BJ (cell line): ENCODE data around the gene EFCAB5. TPM values are rescaled to one million over a fixed set of nuclear protein-coding genes. Genes with fewer than 3 reads are reported as not detected.
"Not testable (repeated sequence)": the region's sequence is repeated elsewhere in the genome, so short reads cannot be mapped to it uniquely, and the experiment has no call there.

Experiments
- CTCF ChIA-PET: fragments of 350-600 bp; formaldehyde crosslinking; extraction: SDS; loops from one replicate; lab custom pipeline; 2021; ENCODE audit warnings: antibody characterized with exemption, inconsistent platforms; lab: Yijun Ruan, JAX
- POLR2A ChIA-PET: fragments of 300-600 bp; sonication (Branson Sonifier 250); formaldehyde crosslinking; extraction: SDS; loops from one replicate; lab custom pipeline; 2021; ENCODE audit warnings: antibody characterized with exemption; lab: Charles Lee
- DNase-seq: peaks from one replicate; pipeline ENCODE4 v3.0.0-alpha.2; 2011; ENCODE audit warnings: low read depth
- H3K27me3 ChIP-seq: 2 replicates; pipeline ENCODE4 v1.6.0; 2011; ENCODE audit warnings: low read length; ENCODE audit not compliant: control insufficient read depth, insufficient read depth
- H3K36me3 ChIP-seq: 2 replicates; pipeline ENCODE4 v1.5.1; 2011; ENCODE audit warnings: low read length; ENCODE audit not compliant: control insufficient read depth, insufficient read depth
- H3K4me3 ChIP-seq: 2 replicates; pipeline ENCODE4 v1.5.1; 2011; ENCODE audit warnings: low read depth, mild to moderate bottlenecking, control low read depth, low read length
- CTCF ChIP-seq: IDR thresholded peaks from 2 replicates; pipeline ENCODE4 v1.5.1; 2011; ENCODE audit warnings: low read depth, mild to moderate bottlenecking, control low read depth, inconsistent platforms, low read length, moderate library complexity; ENCODE audit not compliant: insufficient read depth
- polyA plus RNA-seq: library from polyadenylated mRNA; depleted of rRNA; stranded (reverse); fragments of >200 nt; gene quantifications from 2 replicates; pipeline ENCODE4 v1.2.3, GENCODE V29; 2011

EFCAB5 gene
- polyA plus RNA-seq, 1 experiment, result not detected

GRCh38 chr17:30005709-30006320 lies 64.4 kb downstream of the EFCAB5 start:
- no peak for TF ChIP-seq CTCF
- POLR2A ChIA-PET, result no interaction called here
- CTCF ChIA-PET, result no interaction called here
- DNase-seq, result no peak
- Histone ChIP-seq H3K4me3 (no peak overlapping the region), H3K36me3 (no peaks in the 10 kb centered on the region), H3K27me3 (no peaks in the 10 kb centered on the region)

GRCh38 chr17:30011934-30012333 lies 70.5 kb downstream of the EFCAB5 start:
- DNase-seq, H3K27me3 ChIP-seq, H3K4me3 ChIP-seq, POLR2A ChIA-PET, H3K36me3 ChIP-seq: not testable (repeated sequence)
- CTCF ChIA-PET, result interaction anchor here (1.8 kb wide), 1 partner anchor 9 kb away, joined by 7 read pairs; no protein-coding TSS in a partner anchor

- H3K27me3 ChIP-seq, result no peaks in the 10 kb centered on the region
- DNase-seq, result no peak
- CTCF ChIA-PET, result interaction anchor here (0.6 to 3.4 kb wide), 18 partner anchors 9 to 407 kb away, joined by 3 to 13 read pairs (median 4); partner anchors contain the start of gene SSH2
- peak; percentile 81 for TF ChIP-seq CTCF
- H3K4me3 ChIP-seq, result no peak overlapping the region
- H3K36me3 ChIP-seq, result no peaks in the 10 kb centered on the region
- POLR2A ChIA-PET, result no interaction called here
These were observed 80.4 kb downstream of the EFCAB5 start for GRCh38 chr17:30021708-30022317.

GRCh38 chr17:30025325-30025724 lies 83.9 kb downstream of the EFCAB5 start:
- H3K4me3 ChIP-seq, POLR2A ChIA-PET, H3K36me3 ChIP-seq, H3K27me3 ChIP-seq, CTCF ChIA-PET, DNase-seq: not testable (repeated sequence)

GRCh38 chr17:30027676-30028075 lies 86.2 kb downstream of the EFCAB5 start:
- Histone ChIP-seq H3K36me3 (no peaks in the 10 kb centered on the region), H3K4me3 (no peak overlapping the region), H3K27me3 (no peaks in the 10 kb centered on the region)
- ChIA-PET CTCF (interaction anchor here (1.4 to 9.6 kb wide), 2 partner anchors 9 to 67 kb away, joined by 5 to 110 read pairs; no protein-coding TSS in a partner anchor), POLR2A (interaction anchor here (0.7 kb wide), 1 partner anchor 66 kb away, joined by 3 read pairs; no protein-coding TSS in a partner anchor)
- DNase-seq, result no peak
- no peak for TF ChIP-seq CTCF

GRCh38 chr17:30031214-30031869 lies 89.9 kb downstream of the EFCAB5 start:
- POLR2A ChIA-PET, result no interaction called here
- CTCF ChIA-PET, result interaction anchor here (0.7 to 9.6 kb wide), 5 partner anchors 10 to 455 kb away, joined by 3 to 110 read pairs (median 5); no protein-coding TSS in a partner anchor
- no peak for DNase-seq
- Histone ChIP-seq H3K27me3 (no peaks in the 10 kb centered on the region), H3K36me3 (no peaks in the 10 kb centered on the region), H3K4me3 (no peak overlapping the region)
- TF ChIP-seq CTCF, result no peak
